GM12878 (cell line): ENCODE measurements around the gene HIC1. TPM values are rescaled to one million over a fixed set of nuclear protein-coding genes. Genes with fewer than 3 reads are reported as not detected.

Experiments
- ATAC-seq: fragments of 200-7000 bp; cut with Tn5 transposase; 3 replicates; pipeline ENCODE4 v1.9.1; 2020; ENCODE audit warnings: mild to moderate bottlenecking, moderate library complexity
- BruUV-seq: library from RNA; stranded (reverse); fragments of 400-500 nt; replicated peaks from 2 replicates; lab custom pipeline; 2021; lab: Mats Ljungman, UMichigan
- CTCF ChIA-PET: fragments of 300-600 bp; sonication (Branson Sonifier 250); formaldehyde crosslinking; extraction: SDS; loops from one replicate; lab custom pipeline; 2021; ENCODE audit warnings: inconsistent platforms; lab: Yijun Ruan, JAX
- POLR2A ChIA-PET: fragments of 350-600 bp; formaldehyde crosslinking; extraction: SDS; loops from one replicate; lab custom pipeline; 2021; ENCODE audit warnings: inconsistent platforms; lab: Charles Lee
- RAD21 ChIA-PET: fragments of 300-600 bp; sonication (Branson Sonifier 250); formaldehyde crosslinking; loops from one replicate; lab custom pipeline; 2023; ENCODE audit warnings: antibody characterized with exemption; ENCODE audit not compliant: unreplicated experiment; lab: Charles Lee
- SMC1A ChIA-PET: fragments of 300-600 bp; sonication (Branson Sonifier 250); formaldehyde crosslinking; loops from one replicate; lab custom pipeline; 2023; ENCODE audit not compliant: unreplicated experiment, uncharacterized antibody; lab: Charles Lee
- DNase-seq: peaks from one replicate; pipeline ENCODE4 v3.0.0-alpha.2; 2011; ENCODE audit warnings: low read depth, low spot score
- FAIRE-seq: peaks from 3 replicates; lab custom pipeline; 2011; peaks lifted over from hg19 to GRCh38; lab: Jason Lieb, UNC
- H2AFZ ChIP-seq: 2 replicates; pipeline ENCODE4 v1.6.0; 2011; ENCODE audit warnings: low read depth, low read length, control low read depth; ENCODE audit not compliant: control insufficient read depth
- H3K27ac ChIP-seq: 2 replicates; pipeline ENCODE4 v1.5.1; 2011; ENCODE audit warnings: control low read depth; ENCODE audit not compliant: control insufficient read depth, insufficient read depth
- H3K27me3 ChIP-seq, 2 experiments: replicated peaks in 1 of 2; 2 replicates each; pipeline versions ENCODE4 v1.6.0 to v1.6.1; 2011; ENCODE audit warnings: low read length in 1 of 2; ENCODE audit not compliant: control insufficient read depth in 2 of 2, insufficient read depth in 2 of 2
- H3K36me3 ChIP-seq, 2 experiments: 2 replicates each; pipeline ENCODE4 v1.5.1; 2011; ENCODE audit warnings: low read length in 1 of 2; ENCODE audit not compliant: control insufficient read depth in 2 of 2, insufficient read depth in 2 of 2
- H3K4me1 ChIP-seq: 2 replicates; pipeline ENCODE4 v1.6.1; 2011; ENCODE audit warnings: mild to moderate bottlenecking, low read length, moderate library complexity, mixed read lengths; ENCODE audit not compliant: control insufficient read depth, insufficient read depth
- H3K4me2 ChIP-seq: 2 replicates; pipeline ENCODE4 v1.6.0; 2011; ENCODE audit warnings: control low read depth; ENCODE audit not compliant: control insufficient read depth, insufficient read depth
- H3K4me3 ChIP-seq: fragments of 200-600 bp; sonication (generic); 2 replicates; pipeline ENCODE4 v1.5.1; 2016
- H3K79me2 ChIP-seq: 2 replicates; pipeline ENCODE4 v1.6.0; 2011; ENCODE audit warnings: low read length; ENCODE audit not compliant: control insufficient read depth, insufficient read depth
- H3K9ac ChIP-seq: 2 replicates; pipeline ENCODE4 v1.8.0; 2011; ENCODE audit warnings: low read length, control low read depth, mixed read lengths; ENCODE audit not compliant: control insufficient read depth, insufficient read depth
- H3K9me3 ChIP-seq: replicated peaks from 3 replicates; pipeline ENCODE4 v1.5.1; 2011; ENCODE audit warnings: mild to moderate bottlenecking, low read length; ENCODE audit not compliant: control insufficient read depth, insufficient read depth
- H4K20me1 ChIP-seq: 2 replicates; pipeline ENCODE4 v1.6.0; 2011; ENCODE audit not compliant: control insufficient read depth, insufficient read depth
- GATAD2B ChIP-seq: fragments of 450-650 bp; conservative IDR thresholded peaks from 2 replicates; pipeline ENCODE4 v1.6.1; 2017; ENCODE audit warnings: low read depth, mild to moderate bottlenecking, moderate library complexity
- IKZF2 ChIP-seq, 2 experiments: fragments of 450-650 bp; IDR thresholded peaks; 2 replicates each; pipeline ENCODE4 v1.6.1; 2017; ENCODE audit warnings: mild to moderate bottlenecking in 2 of 2, moderate library complexity in 2 of 2
- JUNB ChIP-seq: IDR thresholded peaks from 2 replicates; pipeline ENCODE4 v1.6.1; 2016; ENCODE audit warnings: antibody characterized with exemption, mild to moderate bottlenecking
- MEF2B ChIP-seq: fragments of 450-650 bp; IDR thresholded peaks from 2 replicates; pipeline ENCODE4 v1.6.1; 2018; ENCODE audit warnings: mild to moderate bottlenecking, moderate library complexity; ENCODE audit not compliant: partially characterized antibody, poor library complexity, severe bottlenecking
- RB1 ChIP-seq: fragments of 450-650 bp; formaldehyde crosslinking; IDR thresholded peaks from 2 replicates; pipeline ENCODE4 v1.6.1; 2017; ENCODE audit warnings: mild to moderate bottlenecking, borderline replicate concordance
- SMAD5 ChIP-seq: IDR thresholded peaks from 2 replicates; pipeline ENCODE4 v1.6.1; 2016; ENCODE audit warnings: antibody characterized with exemption, low read depth
- SPI1 ChIP-seq: IDR thresholded peaks from 2 replicates; pipeline ENCODE4 v1.6.1; 2011; ENCODE audit warnings: low read depth, mild to moderate bottlenecking, low read length, moderate library complexity, borderline replicate concordance; ENCODE audit not compliant: insufficient read depth
- STAT1 ChIP-seq: fragments of 450-650 bp; conservative IDR thresholded peaks from 2 replicates; pipeline ENCODE4 v1.6.1; 2014; ENCODE audit warnings: antibody characterized with exemption, mild to moderate bottlenecking
- YY1 ChIP-seq: IDR thresholded peaks from 2 replicates; pipeline ENCODE4 v1.6.1; 2011; ENCODE audit warnings: low read depth, mild to moderate bottlenecking, low read length
- ZNF217 ChIP-seq: fragments of 450-650 bp; IDR thresholded peaks from 2 replicates; pipeline ENCODE4 v1.6.1; 2017; ENCODE audit warnings: antibody characterized with exemption, mild to moderate bottlenecking
- WGBS: methylation state at CpG from one replicate; pipeline ENCODE4 v1.1.6; 2016; ENCODE audit warnings: low lambda C conversion rate; ENCODE audit not compliant: insufficient replicate concordance, insufficient coverage; ENCODE audit errors: missing lambda C conversion rate; 5-methylcytosine and 5-hydroxymethylcytosine counted together
- in situ Hi-C: fragments of 300-500 bp; cut with MboI; formaldehyde crosslinking; loops from 9 replicates; pipeline ENCODE4 v1.14.3; 2018; ENCODE audit warnings: mixed read lengths
- intact Hi-C: fragments of 100-400 bp; cut with micrococcal nuclease; formaldehyde crosslinking; loops from one replicate; pipeline ENCODE4 v1.14.2; 2022; ENCODE audit not compliant: unreplicated experiment
- polyA plus RNA-seq, 11 experiments: library from polyadenylated mRNA; depleted of rRNA in 4 of 11; unstranded in 6 of 11; stranded (reverse) in 5 of 11; fragments of >200 nt; fragmentation: Nextera tagmentation in 4 of 11; fragmentation: Illumina TruSeq in 1 of 11; extraction: Ambion mirVana in 4 of 11; extraction: Trizol in 1 of 11; gene quantifications; 1 replicate in 1 of 11; 2 replicates in 10 of 11; pipeline versions ENCODE4 v1.2.1 to v1.2.3, GENCODE V29; 2011 to 2016; ENCODE audit warnings: inconsistent platforms in 2 of 11, missing spikeins in 2 of 11, low read depth in 1 of 11
- total RNA-seq, 4 experiments: library from RNA; depleted of rRNA in 3 of 4; stranded (reverse); fragments of >200 nt in 3 of 4; fragmentation: Illumina TruSeq in 1 of 4; extraction: Trizol in 1 of 4; gene quantifications; 2 replicates each; pipeline versions ENCODE4 v1.2.1 to v1.2.3, GENCODE V29; 2013 to 2021
- TF ChIP-seq, protein P1 (sequence below): IDR thresholded peaks from 2 replicates; pipeline ENCODE4 v1.6.1; 2011; ENCODE audit warnings: mild to moderate bottlenecking, low read depth, low read length, moderate library complexity; ENCODE audit not compliant: insufficient replicate concordance
- TF ChIP-seq, protein P2 (sequence below): fragments of 150-350 bp; IDR thresholded peaks from 2 replicates; pipeline ENCODE4 v1.6.1; 2016; ENCODE audit warnings: low read depth, low read length
- TF ChIP-seq, protein P3 (sequence below): fragments of 450-650 bp; IDR thresholded peaks from 2 replicates; pipeline ENCODE4 v1.6.1; 2016; ENCODE audit warnings: mild to moderate bottlenecking, moderate library complexity, borderline replicate concordance

HIC1 gene
- total and polyA plus RNA-seq, 10 of the 15 experiments (the other 5 are each of a cell fraction or from before 2014, with no cell fraction given): 0.11 to 61.1 (median 4.9) TPM

DNA sequence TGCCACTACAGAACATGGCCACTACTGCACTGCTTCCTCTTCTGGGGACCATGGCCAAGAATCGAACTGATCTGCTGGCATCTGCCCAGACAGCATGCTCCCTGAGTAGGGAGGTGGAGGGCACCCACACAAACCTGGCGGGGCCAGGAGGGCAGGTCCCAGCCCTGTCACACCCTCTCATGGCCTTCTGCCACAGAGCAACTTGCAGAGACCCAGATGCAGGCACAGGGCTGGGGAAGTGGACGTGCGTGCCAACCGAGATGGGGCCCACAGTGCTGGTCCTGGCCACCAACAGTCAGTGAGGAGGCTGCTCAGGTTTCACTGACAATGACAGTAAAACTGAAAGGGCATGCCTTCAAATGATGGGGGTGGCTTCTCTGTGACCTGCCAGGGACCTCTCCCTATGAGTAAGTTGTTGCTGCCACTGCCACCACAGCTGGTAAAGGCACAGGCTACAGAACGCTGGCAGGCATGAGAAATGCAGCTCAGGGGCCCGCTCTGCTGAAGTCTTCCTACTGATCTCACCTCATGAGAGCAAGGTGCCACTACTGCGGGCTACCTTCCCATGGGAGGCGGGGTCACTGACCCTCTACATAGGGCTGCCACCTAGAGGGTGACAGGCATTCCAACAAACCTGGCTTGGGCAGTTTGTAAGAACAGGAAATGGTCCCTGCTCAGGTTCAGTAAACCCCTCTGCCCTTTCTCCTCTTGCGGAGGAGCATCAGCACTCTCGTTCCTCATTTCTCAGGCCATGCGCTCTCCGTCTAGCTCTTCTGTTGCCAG, 15.5 kb downstream of the HIC1 start:
- POLR2A ChIA-PET: interaction anchor here (0.5 to 12.5 kb wide), 11 partner anchors 13 to 189 kb away, joined by 3 to 148 read pairs (median 4); partner anchors contain the start of gene HIC1
- no TSS peak for BruUV-seq
- TF ChIP-seq SMAD5 (peak; percentile 32; the same call in 1 of the 2 replicates), ZNF217 (0 out of 2 replicates have a peak, but pooled peaks have one; percentile 86), JUNB (peak; percentile 99), IKZF2 (IDR thresholded peaks at IDR 0.05) (peak; percentile 93 to 96), GATAD2B (peak; percentile 99), SPI1 (peak; percentile 74), MEF2B (peak; percentile 90), YY1 (peak; percentile 54; the same call in 1 of the 2 replicates), RB1 (no peak), STAT1 (0 out of 2 replicates have a peak, but pooled peaks have one; percentile 50)
- TF ChIP-seq, protein P1, sequence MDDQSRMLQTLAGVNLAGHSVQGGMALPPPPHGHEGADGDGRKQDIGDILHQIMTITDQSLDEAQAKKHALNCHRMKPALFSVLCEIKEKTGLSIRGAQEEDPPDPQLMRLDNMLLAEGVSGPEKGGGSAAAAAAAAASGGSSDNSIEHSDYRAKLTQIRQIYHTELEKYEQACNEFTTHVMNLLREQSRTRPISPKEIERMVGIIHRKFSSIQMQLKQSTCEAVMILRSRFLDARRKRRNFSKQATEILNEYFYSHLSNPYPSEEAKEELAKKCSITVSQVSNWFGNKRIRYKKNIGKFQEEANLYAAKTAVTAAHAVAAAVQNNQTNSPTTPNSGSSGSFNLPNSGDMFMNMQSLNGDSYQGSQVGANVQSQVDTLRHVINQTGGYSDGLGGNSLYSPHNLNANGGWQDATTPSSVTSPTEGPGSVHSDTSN: peak; percentile 16
- TF ChIP-seq, protein P2, sequence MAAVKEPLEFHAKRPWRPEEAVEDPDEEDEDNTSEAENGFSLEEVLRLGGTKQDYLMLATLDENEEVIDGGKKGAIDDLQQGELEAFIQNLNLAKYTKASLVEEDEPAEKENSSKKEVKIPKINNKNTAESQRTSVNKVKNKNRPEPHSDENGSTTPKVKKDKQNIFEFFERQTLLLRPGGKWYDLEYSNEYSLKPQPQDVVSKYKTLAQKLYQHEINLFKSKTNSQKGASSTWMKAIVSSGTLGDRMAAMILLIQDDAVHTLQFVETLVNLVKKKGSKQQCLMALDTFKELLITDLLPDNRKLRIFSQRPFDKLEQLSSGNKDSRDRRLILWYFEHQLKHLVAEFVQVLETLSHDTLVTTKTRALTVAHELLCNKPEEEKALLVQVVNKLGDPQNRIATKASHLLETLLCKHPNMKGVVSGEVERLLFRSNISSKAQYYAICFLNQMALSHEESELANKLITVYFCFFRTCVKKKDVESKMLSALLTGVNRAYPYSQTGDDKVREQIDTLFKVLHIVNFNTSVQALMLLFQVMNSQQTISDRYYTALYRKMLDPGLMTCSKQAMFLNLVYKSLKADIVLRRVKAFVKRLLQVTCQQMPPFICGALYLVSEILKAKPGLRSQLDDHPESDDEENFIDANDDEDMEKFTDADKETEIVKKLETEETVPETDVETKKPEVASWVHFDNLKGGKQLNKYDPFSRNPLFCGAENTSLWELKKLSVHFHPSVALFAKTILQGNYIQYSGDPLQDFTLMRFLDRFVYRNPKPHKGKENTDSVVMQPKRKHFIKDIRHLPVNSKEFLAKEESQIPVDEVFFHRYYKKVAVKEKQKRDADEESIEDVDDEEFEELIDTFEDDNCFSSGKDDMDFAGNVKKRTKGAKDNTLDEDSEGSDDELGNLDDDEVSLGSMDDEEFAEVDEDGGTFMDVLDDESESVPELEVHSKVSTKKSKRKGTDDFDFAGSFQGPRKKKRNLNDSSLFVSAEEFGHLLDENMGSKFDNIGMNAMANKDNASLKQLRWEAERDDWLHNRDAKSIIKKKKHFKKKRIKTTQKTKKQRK: no peak
- TF ChIP-seq, protein P3, sequence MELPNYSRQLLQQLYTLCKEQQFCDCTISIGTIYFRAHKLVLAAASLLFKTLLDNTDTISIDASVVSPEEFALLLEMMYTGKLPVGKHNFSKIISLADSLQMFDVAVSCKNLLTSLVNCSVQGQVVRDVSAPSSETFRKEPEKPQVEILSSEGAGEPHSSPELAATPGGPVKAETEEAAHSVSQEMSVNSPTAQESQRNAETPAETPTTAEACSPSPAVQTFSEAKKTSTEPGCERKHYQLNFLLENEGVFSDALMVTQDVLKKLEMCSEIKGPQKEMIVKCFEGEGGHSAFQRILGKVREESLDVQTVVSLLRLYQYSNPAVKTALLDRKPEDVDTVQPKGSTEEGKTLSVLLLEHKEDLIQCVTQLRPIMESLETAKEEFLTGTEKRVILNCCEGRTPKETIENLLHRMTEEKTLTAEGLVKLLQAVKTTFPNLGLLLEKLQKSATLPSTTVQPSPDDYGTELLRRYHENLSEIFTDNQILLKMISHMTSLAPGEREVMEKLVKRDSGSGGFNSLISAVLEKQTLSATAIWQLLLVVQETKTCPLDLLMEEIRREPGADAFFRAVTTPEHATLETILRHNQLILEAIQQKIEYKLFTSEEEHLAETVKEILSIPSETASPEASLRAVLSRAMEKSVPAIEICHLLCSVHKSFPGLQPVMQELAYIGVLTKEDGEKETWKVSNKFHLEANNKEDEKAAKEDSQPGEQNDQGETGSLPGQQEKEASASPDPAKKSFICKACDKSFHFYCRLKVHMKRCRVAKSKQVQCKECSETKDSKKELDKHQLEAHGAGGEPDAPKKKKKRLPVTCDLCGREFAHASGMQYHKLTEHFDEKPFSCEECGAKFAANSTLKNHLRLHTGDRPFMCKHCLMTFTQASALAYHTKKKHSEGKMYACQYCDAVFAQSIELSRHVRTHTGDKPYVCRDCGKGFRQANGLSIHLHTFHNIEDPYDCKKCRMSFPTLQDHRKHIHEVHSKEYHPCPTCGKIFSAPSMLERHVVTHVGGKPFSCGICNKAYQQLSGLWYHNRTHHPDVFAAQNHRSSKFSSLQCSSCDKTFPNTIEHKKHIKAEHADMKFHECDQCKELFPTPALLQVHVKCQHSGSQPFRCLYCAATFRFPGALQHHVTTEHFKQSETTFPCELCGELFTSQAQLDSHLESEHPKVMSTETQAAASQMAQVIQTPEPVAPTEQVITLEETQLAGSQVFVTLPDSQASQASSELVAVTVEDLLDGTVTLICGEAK: no peak

More for the DNA sequence above, 15.5 kb downstream of the HIC1 start:
- ATAC-seq: peak; percentile 93
- peak overlapping the region; percentile 61 for H3K9ac ChIP-seq
- 0% methylated on average over 13 of the region's 13 CpGs for WGBS
- H3K79me2 ChIP-seq: no peaks in the 10 kb centered on the region
- peak overlapping the region; percentile 1; the same call in 1 of the 2 replicates for H3K4me3 ChIP-seq
- ChIA-PET RAD21 (interaction anchor here (0.7 to 4.7 kb wide), 18 partner anchors 10 to 212 kb away, joined by 3 to 85 read pairs (median 5); partner anchors contain the start of gene HIC1), SMC1A (interaction anchor here (0.7 to 6.1 kb wide), 12 partner anchors 12 to 182 kb away, joined by 3 to 107 read pairs (median 4); partner anchors contain the start of gene HIC1), CTCF (interaction anchor here (0.8 to 8.5 kb wide), 15 partner anchors 10 to 214 kb away, joined by 3 to 77 read pairs (median 4); partner anchors contain the start of gene HIC1)
- intact Hi-C loops (loop anchor here (1.0 to 5.0 kb wide), 3 partner anchors 17 to 172 kb away; partner anchors contain the start of gene DPH1), in situ Hi-C loops (no loop called here)
- FAIRE-seq: peak; percentile 80
- H4K20me1 ChIP-seq: no peaks in the 10 kb centered on the region
- peak overlapping the region; percentile 95 for H3K27ac ChIP-seq
- peak overlapping the region; percentile 56 for H3K4me2 ChIP-seq
- H3K36me3 ChIP-seq: peaks cover 13 to 18% of the 10 kb centered on the region in 2 experiments
- H3K4me1 ChIP-seq: peaks cover 43% of the 10 kb centered on the region
- H3K27me3 ChIP-seq: no peaks in the 10 kb centered on the region
- DNase-seq: peak; percentile 96
- H3K9me3 ChIP-seq: no peaks in the 10 kb centered on the region
- no peak overlapping the region for H2AFZ ChIP-seq
